Measurements from ENCODE around the gene HSD3B2.

HSD3B2 gene

GRCh38 chr1:119466445-119466844 lies 51.5 kb downstream of the HSD3B2 start:
- no peak for DNase-seq

GRCh38 chr1:119467219-119467618 lies 52.3 kb downstream of the HSD3B2 start:
- no peak for DNase-seq

- no peak for DNase-seq
These were observed 53.1 kb downstream of the HSD3B2 start for GRCh38 chr1:119467857-119468668.

GRCh38 chr1:119469741-119470140 lies 54.8 kb downstream of the HSD3B2 start:
- DNase-seq, result no peak

- DNase-seq, result no peak
These were observed 55.4 kb downstream of the HSD3B2 start for GRCh38 chr1:119470377-119470776.

- no peak for DNase-seq
These were observed 56.0 kb downstream of the HSD3B2 start for GRCh38 chr1:119470958-119471357.

- DNase-seq, result no peak
These were observed 56.6 kb downstream of the HSD3B2 start for GRCh38 chr1:119471566-119471965.

GRCh38 chr1:119472080-119472818 lies 57.3 kb downstream of the HSD3B2 start:
- no peak for DNase-seq

Data from eye (tissue), 1 donor.